B cell (primary cell): Measurements from ENCODE around the gene TP53BP2. TPM values are rescaled to one million over a fixed set of nuclear protein-coding genes. Genes with fewer than 3 reads are reported as not detected.

ENCODE experiments used
- ATAC-seq: fragments of 200-7000 bp; cut with Tn5 transposase; one replicate; pipeline ENCODE4 v1.10.0; 2021; ENCODE audit warnings: low read depth, mild to moderate bottlenecking, moderate number of reproducible peaks, moderate library complexity
- CTCF ChIA-PET: fragments of 350-600 bp; sonication (Branson Sonifier 250); formaldehyde crosslinking; loops from one replicate; lab custom pipeline; 2021; ENCODE audit warnings: antibody characterized with exemption, inconsistent platforms; lab: Charles Lee
- POLR2A ChIA-PET: fragments of 350-600 bp; sonication (Branson Sonifier 250); formaldehyde crosslinking; loops from one replicate; lab custom pipeline; 2021; ENCODE audit warnings: antibody characterized with exemption; lab: Charles Lee
- DNase-seq: peaks from one replicate; pipeline ENCODE4 v3.0.0; 2013
- H2AFZ ChIP-seq: 2 replicates; pipeline ENCODE4 v1.6.1; 2012; ENCODE audit warnings: mild to moderate bottlenecking, low read depth, low read length; ENCODE audit not compliant: insufficient read depth, poor library complexity, severe bottlenecking
- H3K27ac ChIP-seq, 2 donors: 1 replicate in 1 of 2; 2 replicates in 1 of 2; pipeline ENCODE4 v1.5.1; 2012 to 2013; ENCODE audit warnings: low read length in 2 of 2, mild to moderate bottlenecking in 2 of 2, moderate library complexity in 1 of 2
- H3K27me3 ChIP-seq, 4 experiments: fragments of 200-600 bp in 1 of 4; sonication (generic) in 1 of 4; replicated peaks in 1 of 4; 1 replicate in 2 of 4; 2 replicates in 2 of 4; pipeline versions ENCODE4 v1.6.1 to v1.7.0; 2013 to 2016; ENCODE audit warnings: low read length in 3 of 4, mild to moderate bottlenecking in 2 of 4, mixed read lengths in 1 of 4, moderate library complexity in 1 of 4; ENCODE audit not compliant: insufficient read depth in 4 of 4, control insufficient read depth in 3 of 4; ENCODE audit errors: control extremely low read depth in 1 of 4
- H3K36me3 ChIP-seq, 2 experiments: replicated peaks in 1 of 2; 1 replicate in 1 of 2; 2 replicates in 1 of 2; pipeline versions ENCODE4 v1.6.1 to v1.7.1; 2013; ENCODE audit warnings: low read length in 1 of 2; ENCODE audit not compliant: insufficient read depth in 2 of 2, control insufficient read depth in 1 of 2; ENCODE audit errors: control extremely low read depth in 1 of 2, extremely low read depth in 1 of 2
- H3K4me1 ChIP-seq, 2 donors: fragments of 200-600 bp in 1 of 2; sonication (generic) in 1 of 2; 1 replicate in 1 of 2; 2 replicates in 1 of 2; pipeline versions ENCODE4 v1.5.1 to v1.6.1; 2013 to 2017; ENCODE audit warnings: low read length in 2 of 2; ENCODE audit not compliant: control insufficient read depth in 2 of 2, insufficient read depth in 2 of 2
- H3K4me2 ChIP-seq: replicated peaks from 2 replicates; pipeline ENCODE3; 2012; ENCODE audit warnings: mild to moderate bottlenecking, low read depth, low read length; ENCODE audit not compliant: poor library complexity, severe bottlenecking
- H3K4me3 ChIP-seq, 5 experiments: fragments of 200-600 bp in 1 of 5; sonication (generic) in 1 of 5; 1 replicate in 3 of 5; 2 replicates in 2 of 5; pipeline versions ENCODE4 v1.5.1 to v1.7.0; 2011 to 2016; ENCODE audit warnings: low read length in 4 of 5, mild to moderate bottlenecking in 4 of 5, low read depth in 2 of 5, control low read depth in 1 of 5, moderate library complexity in 1 of 5; ENCODE audit not compliant: insufficient read depth in 1 of 5; ENCODE audit errors: control extremely low read depth in 1 of 5, extremely low read depth in 1 of 5
- H3K79me2 ChIP-seq: fragments of 200-600 bp; sonication (generic); one replicate; pipeline ENCODE4 v1.6.0; 2016; ENCODE audit warnings: low read length; ENCODE audit not compliant: control insufficient read depth, insufficient read depth
- H3K9ac ChIP-seq: fragments of 200-600 bp; sonication (generic); 2 replicates; pipeline ENCODE4 v1.6.1; 2017; ENCODE audit warnings: mild to moderate bottlenecking, low read length, moderate library complexity
- H3K9me3 ChIP-seq, 3 donors: one replicate each; pipeline versions ENCODE4 v1.6.1 to v1.7.1; 2013; ENCODE audit warnings: low read length in 2 of 3; ENCODE audit not compliant: control insufficient read depth in 2 of 3, insufficient read depth in 1 of 3; ENCODE audit errors: control extremely low read depth in 1 of 3
- H4K20me1 ChIP-seq: 2 replicates; pipeline ENCODE4 v1.6.0; 2012; ENCODE audit warnings: mild to moderate bottlenecking, low read length; ENCODE audit not compliant: insufficient read depth, control insufficient read depth, poor library complexity, severe bottlenecking
- H3K27ac Mint-ChIP-seq: one replicate; pipeline ENCODE4 v1.8.0; 2021; ENCODE audit warnings: mixed read lengths
- H3K27me3 Mint-ChIP-seq: one replicate; pipeline ENCODE4 v1.8.0; 2021; ENCODE audit warnings: mixed read lengths
- H3K4me1 Mint-ChIP-seq: one replicate; pipeline ENCODE4 v1.8.0; 2021; ENCODE audit warnings: mixed read lengths
- H3K4me3 Mint-ChIP-seq: one replicate; pipeline ENCODE4 v1.8.0; 2021; ENCODE audit warnings: mixed read lengths
- H3K9me3 Mint-ChIP-seq: one replicate; pipeline ENCODE4 v1.8.0; 2022; ENCODE audit warnings: mixed read lengths; ENCODE audit not compliant: insufficient read depth
- EZH2 ChIP-seq: IDR thresholded peaks from 2 replicates; pipeline ENCODE4 v1.6.1; 2012; ENCODE audit warnings: borderline replicate concordance, low read depth, mild to moderate bottlenecking, moderate library complexity, low read length; ENCODE audit not compliant: insufficient read depth, poor library complexity, severe bottlenecking
- WGBS: methylation state at CpG from one replicate; pipeline ENCODE4 v1.1.5; 2013; ENCODE audit warnings: missing lambda C conversion rate; ENCODE audit not compliant: insufficient coverage; 5-methylcytosine and 5-hydroxymethylcytosine counted together
- intact Hi-C: fragments of 100-400 bp; cut with micrococcal nuclease; formaldehyde crosslinking; loops from one replicate; pipeline ENCODE4 v1.10.0; 2022
- polyA plus RNA-seq: library from polyadenylated mRNA; depleted of rRNA; stranded (reverse); fragments of >200 nt; gene quantifications from 2 replicates; pipeline ENCODE4 v1.2.3, GENCODE V29; 2012
- total RNA-seq, 2 donors: library from RNA; stranded (reverse); fragments of 120-200 nt in 1 of 2; gene quantifications; 1 replicate in 1 of 2; 2 replicates in 1 of 2; pipeline versions ENCODE4 v1.2.3 to v1.2.4, GENCODE V29; 2013 to 2022
- TF ChIP-seq, protein P1 (sequence below): fragments of 200-600 bp; IDR thresholded peaks from one replicate; pipeline ENCODE4 v1.8.0; 2022; ENCODE audit warnings: antibody characterized with exemption, mild to moderate bottlenecking

TP53BP2 gene
- total and polyA plus RNA-seq, 2 donors (not counting 1 experiment from before 2014, with no cell fraction given), result 10.8 to 40.0 TPM

- H3K27me3 ChIP-seq, result no peaks in the 10 kb centered on the region
- no peaks in the 10 kb centered on the region for H3K4me1 Mint-ChIP-seq
- intact Hi-C loops, result no loop called here
- H3K27ac Mint-ChIP-seq, result no peak overlapping the region
- H3K9ac ChIP-seq, result no peak overlapping the region
- POLR2A ChIA-PET, result no interaction called here
- no peaks in the 10 kb centered on the region for H3K79me2 ChIP-seq
- H4K20me1 ChIP-seq, result no peaks in the 10 kb centered on the region
- no peaks in the 10 kb centered on the region for H3K9me3 Mint-ChIP-seq
- H2AFZ ChIP-seq, result no peak overlapping the region
- no peak overlapping the region for H3K27ac ChIP-seq
- DNase-seq, result no peak
- H3K36me3 ChIP-seq, result no peaks in the 10 kb centered on the region
- H3K27me3 Mint-ChIP-seq, result peaks cover 14% of the 10 kb centered on the region
- H3K4me3 Mint-ChIP-seq, result no peak overlapping the region
- ATAC-seq, result no peak
- H3K4me1 ChIP-seq, result no peaks in the 10 kb centered on the region
- peaks cover 0 to 11% (median 0%) of the 10 kb centered on the region in 3 donors for H3K9me3 ChIP-seq
- 85% methylated on average over 5 of the region's 5 CpGs for WGBS
- CTCF ChIA-PET, result no interaction called here
- no peak for TF ChIP-seq EZH2
- TF ChIP-seq, protein P1, sequence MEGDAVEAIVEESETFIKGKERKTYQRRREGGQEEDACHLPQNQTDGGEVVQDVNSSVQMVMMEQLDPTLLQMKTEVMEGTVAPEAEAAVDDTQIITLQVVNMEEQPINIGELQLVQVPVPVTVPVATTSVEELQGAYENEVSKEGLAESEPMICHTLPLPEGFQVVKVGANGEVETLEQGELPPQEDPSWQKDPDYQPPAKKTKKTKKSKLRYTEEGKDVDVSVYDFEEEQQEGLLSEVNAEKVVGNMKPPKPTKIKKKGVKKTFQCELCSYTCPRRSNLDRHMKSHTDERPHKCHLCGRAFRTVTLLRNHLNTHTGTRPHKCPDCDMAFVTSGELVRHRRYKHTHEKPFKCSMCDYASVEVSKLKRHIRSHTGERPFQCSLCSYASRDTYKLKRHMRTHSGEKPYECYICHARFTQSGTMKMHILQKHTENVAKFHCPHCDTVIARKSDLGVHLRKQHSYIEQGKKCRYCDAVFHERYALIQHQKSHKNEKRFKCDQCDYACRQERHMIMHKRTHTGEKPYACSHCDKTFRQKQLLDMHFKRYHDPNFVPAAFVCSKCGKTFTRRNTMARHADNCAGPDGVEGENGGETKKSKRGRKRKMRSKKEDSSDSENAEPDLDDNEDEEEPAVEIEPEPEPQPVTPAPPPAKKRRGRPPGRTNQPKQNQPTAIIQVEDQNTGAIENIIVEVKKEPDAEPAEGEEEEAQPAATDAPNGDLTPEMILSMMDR, result no peak
- no peak overlapping the region for H3K4me3 ChIP-seq
- no peak overlapping the region for H3K4me2 ChIP-seq
These were observed 14.4 kb upstream of the TP53BP2 start for GRCh38 chr1:223860051-223860622.

DNA sequence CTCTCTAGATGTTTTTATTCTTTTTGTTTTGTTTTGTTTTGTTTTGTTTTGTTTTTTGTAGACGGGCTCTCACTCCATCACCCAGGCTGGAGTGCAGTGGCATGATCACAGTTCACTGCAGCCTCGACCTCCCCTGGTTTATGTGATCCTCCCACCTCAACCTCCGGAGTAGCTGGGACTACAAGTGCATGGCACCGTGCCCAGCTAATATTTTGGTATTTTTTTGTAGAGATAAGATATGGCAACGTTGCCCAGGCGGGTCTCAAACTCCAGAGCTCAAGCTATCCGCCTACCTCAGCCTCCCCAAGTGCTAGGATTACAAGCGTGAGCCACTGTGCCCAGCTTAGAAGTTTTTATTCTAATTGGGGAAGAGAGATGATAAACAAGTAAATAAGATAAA lies 13.3 kb upstream of the TP53BP2 start:
- TF ChIP-seq EZH2, result no peak
- TF ChIP-seq, protein P1, result no peak
- Histone ChIP-seq H4K20me1 (no peaks in the 10 kb centered on the region), H3K4me1 (no peaks in the 10 kb centered on the region), H3K36me3 (no peaks in the 10 kb centered on the region), H3K9me3 (peaks cover 0 to 3% (median 0%) of the 10 kb centered on the region in 3 donors), H3K27me3 (no peaks in the 10 kb centered on the region), H3K4me2 (no peak overlapping the region), H3K27ac (no peak overlapping the region), H2AFZ (no peak overlapping the region), H3K4me3 (no peak overlapping the region), H3K9ac (no peak overlapping the region), H3K79me2 (no peaks in the 10 kb centered on the region)
- DNase-seq (no peak), ATAC-seq (no peak)
- Mint-ChIP-seq H3K27ac (no peak overlapping the region), H3K4me1 (no peaks in the 10 kb centered on the region), H3K9me3 (no peaks in the 10 kb centered on the region), H3K4me3 (no peak overlapping the region), H3K27me3 (peaks cover 14% of the 10 kb centered on the region)
- POLR2A ChIA-PET, result no interaction called here
- intact Hi-C loops, result no loop called here
- WGBS, result 80% methylated on average over 2 of the region's 8 CpGs
- CTCF ChIA-PET, result no interaction called here
